OCI-LY7 (cell line): ENCODE results near the gene ADCY5. TPM values are rescaled to one million over a fixed set of nuclear protein-coding genes. Genes with fewer than 3 reads are reported as not detected.

Source experiments
- BruUV-seq: library from RNA; stranded (reverse); fragments of 400-500 nt; replicated peaks from 2 replicates; lab custom pipeline; 2021; lab: Mats Ljungman, UMichigan
- CTCF ChIA-PET: fragments of 300-600 bp; sonication (Branson Sonifier 250); formaldehyde crosslinking; loops from one replicate; lab custom pipeline; 2022; ENCODE audit warnings: antibody characterized with exemption; ENCODE audit not compliant: unreplicated experiment; lab: Charles Lee
- POLR2A ChIA-PET: fragments of 300-600 bp; sonication (Branson Sonifier 250); formaldehyde crosslinking; loops from one replicate; lab custom pipeline; 2022; ENCODE audit warnings: antibody characterized with exemption; lab: Charles Lee
- DNase-seq: peaks from one replicate; pipeline ENCODE4 v3.0.0-alpha.2; 2015; ENCODE audit warnings: low spot score
- H2AFZ ChIP-seq: fragments of 200-600 bp; sonication (generic), shearing (Covaris generic); 2 replicates; pipeline ENCODE4 v1.6.1; 2014; ENCODE audit warnings: mild to moderate bottlenecking, antibody characterized with exemption, low read length, moderate library complexity
- H3K27ac ChIP-seq: fragments of 200-600 bp; sonication (generic); 2 replicates; pipeline ENCODE4 v1.5.1; 2014; ENCODE audit warnings: mixed run types, low read depth, mild to moderate bottlenecking, moderate library complexity, low read length, inconsistent platforms; ENCODE audit not compliant: poor library complexity, severe bottlenecking
- H3K36me3 ChIP-seq: fragments of 200-600 bp; sonication (generic); 2 replicates; pipeline ENCODE4 v1.6.1; 2014; ENCODE audit warnings: mild to moderate bottlenecking, antibody characterized with exemption, low read length, moderate library complexity, mixed read lengths; ENCODE audit not compliant: insufficient read depth
- H3K4me1 ChIP-seq: fragments of 200-600 bp; sonication (generic); 2 replicates; pipeline ENCODE4 v1.5.1; 2014; ENCODE audit warnings: mild to moderate bottlenecking, low read length; ENCODE audit not compliant: insufficient read depth, poor library complexity, severe bottlenecking
- H3K4me2 ChIP-seq: fragments of 200-600 bp; sonication (generic); 2 replicates; pipeline ENCODE4 v1.6.1; 2014; ENCODE audit warnings: mild to moderate bottlenecking, low read length
- H3K4me3 ChIP-seq: fragments of 200-600 bp; sonication (generic); 2 replicates; pipeline ENCODE4 v1.5.1; 2014; ENCODE audit warnings: mild to moderate bottlenecking, low read depth, low read length; ENCODE audit not compliant: poor library complexity, severe bottlenecking
- H3K79me2 ChIP-seq: fragments of 200-600 bp; sonication (generic); 2 replicates; pipeline ENCODE4 v1.6.1; 2016; ENCODE audit warnings: low read depth, mild to moderate bottlenecking, low read length, moderate library complexity, mixed read lengths; ENCODE audit not compliant: insufficient read depth
- H3K9me2 ChIP-seq: fragments of 200-600 bp; sonication (generic); 2 replicates; pipeline ENCODE4 v1.6.1; 2016; ENCODE audit warnings: mild to moderate bottlenecking, low read length, mixed read lengths; ENCODE audit not compliant: insufficient read depth
- H3K9me3 ChIP-seq: fragments of 200-600 bp; sonication (generic); 2 replicates; pipeline ENCODE4 v1.6.1; 2014; ENCODE audit warnings: mild to moderate bottlenecking, mixed run types, low read length, mixed read lengths
- H4K20me1 ChIP-seq: fragments of 200-600 bp; sonication (generic); 2 replicates; pipeline ENCODE4 v1.6.1; 2014; ENCODE audit warnings: mild to moderate bottlenecking, antibody characterized with exemption, low read length, moderate library complexity, mixed read lengths; ENCODE audit not compliant: insufficient read depth
- EZH2phosphoT487 ChIP-seq: fragments of 200-600 bp; sonication (generic); IDR thresholded peaks from 2 replicates; pipeline ENCODE4 v1.6.1; 2018; ENCODE audit warnings: low read depth, borderline replicate concordance, mild to moderate bottlenecking, mixed run types, antibody characterized with exemption, low read length, moderate library complexity, mixed read lengths
- intact Hi-C: fragments of 100-400 bp; cut with micrococcal nuclease; formaldehyde crosslinking; loops from one replicate; pipeline ENCODE4 v1.10.0; 2022; ENCODE audit not compliant: unreplicated experiment
- total RNA-seq, 2 experiments: library from RNA; depleted of rRNA in 1 of 2; stranded (reverse); fragments of >200 nt in 1 of 2; shearing (Covaris generic) in 1 of 2; gene quantifications; 2 replicates each; pipeline ENCODE4 v1.2.3, GENCODE V29; 2014 to 2022
- TF ChIP-seq, protein P1 (sequence below): fragments of 200-600 bp; sonication (generic); conservative IDR thresholded peaks from 2 replicates; pipeline ENCODE4 v1.5.1; 2014; ENCODE audit warnings: mild to moderate bottlenecking, antibody characterized with exemption, low read length, moderate library complexity, mixed read lengths

ADCY5 gene
- total RNA-seq, 2 experiments from 2014 or later = 0.03 to 0.63 TPM

DNA sequence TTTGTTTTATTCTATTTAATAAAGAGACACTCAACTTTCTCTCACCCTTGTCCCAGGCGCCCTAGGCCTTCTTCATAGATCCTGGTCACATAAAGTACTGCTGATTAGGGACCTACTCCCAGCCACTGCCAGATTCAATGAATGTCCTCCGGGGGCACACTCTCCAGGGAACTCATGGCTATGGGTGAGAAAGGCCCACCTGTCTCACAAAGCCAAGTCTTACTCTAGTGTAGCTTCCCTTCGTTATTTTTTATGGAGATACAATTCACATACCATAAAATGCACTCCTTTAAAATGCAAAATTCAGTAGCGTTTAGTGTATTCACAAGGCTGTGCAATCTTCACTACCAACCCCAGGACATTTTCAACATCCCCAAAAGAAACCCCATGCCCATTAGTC lies 87.8 kb downstream of the ADCY5 start:
- BruUV-seq = no TSS peak
- no peak for TF ChIP-seq EZH2phosphoT487
- TF ChIP-seq, protein P1, sequence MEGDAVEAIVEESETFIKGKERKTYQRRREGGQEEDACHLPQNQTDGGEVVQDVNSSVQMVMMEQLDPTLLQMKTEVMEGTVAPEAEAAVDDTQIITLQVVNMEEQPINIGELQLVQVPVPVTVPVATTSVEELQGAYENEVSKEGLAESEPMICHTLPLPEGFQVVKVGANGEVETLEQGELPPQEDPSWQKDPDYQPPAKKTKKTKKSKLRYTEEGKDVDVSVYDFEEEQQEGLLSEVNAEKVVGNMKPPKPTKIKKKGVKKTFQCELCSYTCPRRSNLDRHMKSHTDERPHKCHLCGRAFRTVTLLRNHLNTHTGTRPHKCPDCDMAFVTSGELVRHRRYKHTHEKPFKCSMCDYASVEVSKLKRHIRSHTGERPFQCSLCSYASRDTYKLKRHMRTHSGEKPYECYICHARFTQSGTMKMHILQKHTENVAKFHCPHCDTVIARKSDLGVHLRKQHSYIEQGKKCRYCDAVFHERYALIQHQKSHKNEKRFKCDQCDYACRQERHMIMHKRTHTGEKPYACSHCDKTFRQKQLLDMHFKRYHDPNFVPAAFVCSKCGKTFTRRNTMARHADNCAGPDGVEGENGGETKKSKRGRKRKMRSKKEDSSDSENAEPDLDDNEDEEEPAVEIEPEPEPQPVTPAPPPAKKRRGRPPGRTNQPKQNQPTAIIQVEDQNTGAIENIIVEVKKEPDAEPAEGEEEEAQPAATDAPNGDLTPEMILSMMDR = no peak
- Histone ChIP-seq H3K36me3 (no peaks in the 10 kb centered on the region), H3K4me1 (no peaks in the 10 kb centered on the region), H3K9me2 (no peaks in the 10 kb centered on the region), H3K9me3 (no peaks in the 10 kb centered on the region), H3K4me2 (no peak overlapping the region), H3K79me2 (no peaks in the 10 kb centered on the region), H3K4me3 (no peak overlapping the region), H4K20me1 (no peaks in the 10 kb centered on the region), H3K27ac (no peak overlapping the region), H2AFZ (no peak overlapping the region)
- CTCF ChIA-PET = no interaction called here
- intact Hi-C loops = no loop called here
- DNase-seq = no peak
- POLR2A ChIA-PET = interaction anchor here (0.6 kb wide), 1 partner anchor 196 kb away, joined by 4 read pairs; no protein-coding TSS in a partner anchor

DNA sequence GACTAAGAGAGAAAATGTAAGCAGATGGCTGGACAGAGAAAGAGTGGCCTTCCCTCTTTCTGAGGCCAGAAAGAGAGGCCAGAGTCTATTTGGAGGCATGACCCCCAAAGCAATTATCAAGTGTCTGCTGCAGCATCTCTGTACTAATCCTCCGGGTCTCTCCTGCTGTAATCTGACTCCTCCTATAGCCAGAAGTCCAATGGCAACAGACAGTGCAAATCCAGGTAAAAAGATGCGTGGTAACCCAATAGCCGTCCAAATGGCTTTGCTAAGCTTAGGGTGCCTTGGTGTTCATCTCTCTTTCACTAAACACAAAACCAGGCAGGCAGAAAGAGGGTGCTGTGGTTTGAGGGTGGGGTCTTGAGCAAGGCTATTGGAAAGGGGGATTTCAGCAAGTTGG lies 91.6 kb downstream of the ADCY5 start:
- BruUV-seq = no TSS peak
- intact Hi-C loops = no loop called here
- no peak overlapping the region for H3K27ac ChIP-seq
- no peaks in the 10 kb centered on the region for H3K4me1 ChIP-seq
- DNase-seq = no peak
- H3K4me2 ChIP-seq = no peak overlapping the region
- H3K9me2 ChIP-seq = no peaks in the 10 kb centered on the region
- POLR2A ChIA-PET = no interaction called here
- no peaks in the 10 kb centered on the region for H3K36me3 ChIP-seq
- TF ChIP-seq EZH2phosphoT487 = no peak
- TF ChIP-seq, protein P1 = no peak
- H2AFZ ChIP-seq = no peak overlapping the region
- no peaks in the 10 kb centered on the region for H3K9me3 ChIP-seq
- H4K20me1 ChIP-seq = no peaks in the 10 kb centered on the region
- no peak overlapping the region for H3K4me3 ChIP-seq
- H3K79me2 ChIP-seq = no peaks in the 10 kb centered on the region
- CTCF ChIA-PET = no interaction called here

DNA sequence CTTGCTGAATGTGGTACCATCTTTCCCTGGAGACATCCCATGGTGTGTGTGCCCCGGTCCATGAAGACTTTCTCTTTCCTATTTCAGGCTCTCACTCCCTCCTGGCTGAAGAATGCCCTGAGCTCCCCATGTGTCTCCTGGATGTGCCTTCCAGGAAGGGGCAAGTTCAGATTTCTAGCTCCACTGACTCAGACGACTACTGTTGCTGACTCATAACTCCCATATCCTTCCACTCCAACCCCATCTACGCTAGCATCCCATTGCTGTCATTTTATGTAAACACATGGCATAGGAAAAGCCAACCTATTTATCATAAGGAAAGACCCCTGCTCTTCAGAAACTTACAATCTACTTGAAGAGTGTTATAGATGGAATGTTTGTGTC lies 95.0 kb downstream of the ADCY5 start:
- no peak overlapping the region for H3K4me3 ChIP-seq
- no peak for DNase-seq
- H4K20me1 ChIP-seq = no peaks in the 10 kb centered on the region
- BruUV-seq = no TSS peak
- no peaks in the 10 kb centered on the region for H3K79me2 ChIP-seq
- no peak overlapping the region for H3K27ac ChIP-seq
- H3K9me3 ChIP-seq = no peaks in the 10 kb centered on the region
- no peak overlapping the region for H3K4me2 ChIP-seq
- POLR2A ChIA-PET = no interaction called here
- TF ChIP-seq EZH2phosphoT487 = no peak
- TF ChIP-seq, protein P1 = no peak
- no peak overlapping the region for H2AFZ ChIP-seq
- H3K36me3 ChIP-seq = no peaks in the 10 kb centered on the region
- no peaks in the 10 kb centered on the region for H3K9me2 ChIP-seq
- CTCF ChIA-PET = no interaction called here
- no peaks in the 10 kb centered on the region for H3K4me1 ChIP-seq
- intact Hi-C loops = no loop called here
